K562 (cell line): ENCODE data around the gene SEC22C. TPM values are rescaled to one million over a fixed set of nuclear protein-coding genes. Genes with fewer than 3 reads are reported as not detected.

Experiments used
- ATAC-seq: fragments of 200-7000 bp; cut with Tn5 transposase; 3 replicates; pipeline ENCODE4 v1.9.1; 2020; ENCODE audit warnings: moderate library complexity
- BruUV-seq: library from RNA; stranded (reverse); fragments of 400-500 nt; replicated peaks from 2 replicates; lab custom pipeline; 2021; lab: Mats Ljungman, UMichigan
- CTCF ChIA-PET: fragments of 300-600 bp; formaldehyde crosslinking; extraction: SDS; loops from one replicate; lab custom pipeline; 2021; ENCODE audit warnings: low intra/inter-chr PET ratio; lab: Yijun Ruan, JAX
- POLR2A ChIA-PET: fragments of 300-600, 350-650 bp; sonication (Branson Sonifier 250); formaldehyde crosslinking; extraction: SDS; loops from one replicate; lab custom pipeline; 2021; ENCODE audit warnings: antibody characterized with exemption, inconsistent platforms; lab: Yijun Ruan, JAX
- DNase-seq, 4 experiments: peaks; one replicate each; pipeline versions ENCODE4 v3.0.0 to v3.0.0-alpha.2; 2011 to 2018; ENCODE audit warnings: low spot score in 3 of 4, mixed read lengths in 3 of 4; ENCODE audit errors: extremely low read depth in 1 of 4
- FAIRE-seq: peaks from 2 replicates; lab custom pipeline; 2011; peaks lifted over from hg19 to GRCh38; lab: Jason Lieb, UNC
- H2AFZ ChIP-seq: 2 replicates; pipeline ENCODE4 v1.6.0; 2011; ENCODE audit warnings: low read depth, low read length, control low read depth, inconsistent platforms
- H3K27ac ChIP-seq: fragments of 200-600 bp; 3 replicates; pipeline ENCODE4 v1.8.0; 2011; ENCODE audit warnings: low read depth, mild to moderate bottlenecking, control low read depth, inconsistent platforms, low read length, moderate library complexity, mixed read lengths; ENCODE audit errors: extremely low read depth
- H3K27me3 ChIP-seq, 2 experiments: fragments of 300-600 bp in 1 of 2; 2 replicates in 1 of 2; 3 replicates in 1 of 2; pipeline versions ENCODE4 v1.6.0 to v1.8.0; 2011; ENCODE audit warnings: inconsistent platforms in 2 of 2, low read length in 2 of 2, mild to moderate bottlenecking in 1 of 2, mixed read lengths in 1 of 2, moderate library complexity in 1 of 2; ENCODE audit not compliant: control insufficient read depth in 2 of 2, insufficient read depth in 2 of 2
- H3K36me3 ChIP-seq: fragments of 300-600 bp; 3 replicates; pipeline ENCODE4 v1.8.0; 2011; ENCODE audit warnings: mild to moderate bottlenecking, low read length, inconsistent platforms; ENCODE audit not compliant: control insufficient read depth, insufficient read depth
- H3K4me1 ChIP-seq, 2 experiments: fragments of 200-600 bp in 1 of 2; replicated peaks in 1 of 2; 2 replicates in 1 of 2; 3 replicates in 1 of 2; pipeline versions ENCODE4 v1.5.1 to v1.8.0; 2011; ENCODE audit warnings: inconsistent platforms in 2 of 2, low read length in 2 of 2, mild to moderate bottlenecking in 1 of 2, mixed read lengths in 1 of 2, moderate library complexity in 1 of 2; ENCODE audit not compliant: control insufficient read depth in 2 of 2, insufficient read depth in 2 of 2
- H3K4me2 ChIP-seq: 2 replicates; pipeline ENCODE4 v1.6.1; 2011; ENCODE audit warnings: low read length, control low read depth, inconsistent platforms, mixed read lengths; ENCODE audit not compliant: insufficient read depth
- H3K4me3 ChIP-seq: fragments of 200-600 bp; sonication (generic), shearing (Covaris generic); 2 replicates; pipeline ENCODE4 v1.5.1; 2016; ENCODE audit warnings: control low read depth, inconsistent platforms
- H3K79me2 ChIP-seq: fragments of 200-600 bp; 3 replicates; pipeline ENCODE4 v1.8.0; 2011; ENCODE audit warnings: low read length, inconsistent platforms; ENCODE audit not compliant: control insufficient read depth, insufficient read depth
- H3K9ac ChIP-seq, 2 experiments: 2 replicates each; pipeline versions ENCODE4 v1.6.0 to v1.6.1; 2011; ENCODE audit warnings: low read depth in 2 of 2, low read length in 2 of 2, control low read depth in 1 of 2, inconsistent platforms in 1 of 2, mild to moderate bottlenecking in 1 of 2, mixed read lengths in 1 of 2; ENCODE audit not compliant: insufficient read depth in 1 of 2
- H3K9me1 ChIP-seq: one replicate; pipeline ENCODE4 v1.6.0; 2011; ENCODE audit warnings: inconsistent platforms, mild to moderate bottlenecking, low read length, moderate library complexity; ENCODE audit not compliant: control insufficient read depth, insufficient read depth
- H3K9me3 ChIP-seq: replicated peaks from 2 replicates; pipeline ENCODE4 v1.5.1; 2011; ENCODE audit warnings: low read depth, low read length, inconsistent platforms; ENCODE audit not compliant: control insufficient read depth, insufficient read depth
- H4K20me1 ChIP-seq: replicated peaks from 2 replicates; pipeline ENCODE4 v1.6.1; 2011; ENCODE audit warnings: low read length, inconsistent platforms, mixed read lengths; ENCODE audit not compliant: control insufficient read depth, insufficient read depth
- BCOR ChIP-seq: fragments of 450-650 bp; IDR thresholded peaks from 2 replicates; pipeline ENCODE4 v1.6.1; 2016
- CTBP1 ChIP-seq: fragments of 450-650 bp; IDR thresholded peaks from 2 replicates; pipeline ENCODE4 v1.6.1; 2016; ENCODE audit warnings: borderline replicate concordance
- E2F3 ChIP-seq: fragments of 250-450 bp; sonication (Bioruptor Pico); IDR thresholded peaks from 2 replicates; pipeline ENCODE4 v1.4.0; 2020; ENCODE audit warnings: mild to moderate bottlenecking
- EZH2 ChIP-seq: IDR thresholded peaks from 2 replicates; pipeline ENCODE4 v1.6.1; 2012; ENCODE audit warnings: low read depth, mild to moderate bottlenecking, inconsistent platforms, low read length, borderline replicate concordance
- HCFC1 ChIP-seq: IDR thresholded peaks from 2 replicates; pipeline ENCODE4 v1.6.1; 2012; ENCODE audit warnings: low read depth, low read length, improper control_type of control experiment
- LCOR ChIP-seq: sonication (generic); formaldehyde crosslinking; IDR thresholded peaks from 2 replicates; pipeline ENCODE4 v1.8.0; 2022; ENCODE audit warnings: mild to moderate bottlenecking, missing genetic modification reagents
- NFXL1 ChIP-seq: fragments of 450-650 bp; formaldehyde crosslinking; IDR thresholded peaks from 2 replicates; pipeline ENCODE4 v1.4.0; 2021; ENCODE audit warnings: mild to moderate bottlenecking
- NFYB ChIP-seq: IDR thresholded peaks from 2 replicates; pipeline ENCODE4 v1.6.1; 2011; ENCODE audit warnings: mild to moderate bottlenecking, moderate library complexity; ENCODE audit not compliant: insufficient read length; ENCODE audit errors: extremely low read depth
- PHB ChIP-seq: fragments of 250-450 bp; sonication (Bioruptor Pico); IDR thresholded peaks from 2 replicates; pipeline ENCODE4 v1.5.0; 2021
- PRPF4 ChIP-seq: fragments of 200-400 bp; formaldehyde crosslinking; IDR thresholded peaks from one replicate; pipeline ENCODE4 v1.6.1; 2017; ENCODE audit warnings: low read length, low read depth, mild to moderate bottlenecking; ENCODE audit not compliant: insufficient read depth, poor library complexity, severe bottlenecking
- RAD21 ChIP-seq, 2 experiments: fragments of 250-450 bp in 1 of 2; fragments of 450-650 bp in 1 of 2; sonication (Bioruptor Pico) in 1 of 2; formaldehyde crosslinking in 1 of 2; IDR thresholded peaks in 1 of 2; conservative IDR thresholded peaks in 1 of 2; 2 replicates each; pipeline versions ENCODE4 v1.4.0 to v1.8.0; 2020 to 2022; ENCODE audit warnings: mild to moderate bottlenecking in 2 of 2, moderate library complexity in 1 of 2
- SMARCA4 ChIP-seq: fragments of 450-650 bp; IDR thresholded peaks from 2 replicates; pipeline ENCODE4 v1.6.1; 2016
- SP2 ChIP-seq: IDR thresholded peaks from 2 replicates; pipeline ENCODE4 v1.6.1; 2011; ENCODE audit warnings: mild to moderate bottlenecking, low read depth, low read length, moderate library complexity; ENCODE audit not compliant: poor library complexity, severe bottlenecking; ENCODE audit errors: extremely low read depth
- TEAD1 ChIP-seq, 2 experiments: fragments of 450-650 bp in 1 of 2; sonication (generic) in 1 of 2; formaldehyde crosslinking; IDR thresholded peaks; 2 replicates each; pipeline versions ENCODE4 v1.4.0 to v1.8.0; 2020 to 2022; ENCODE audit warnings: mild to moderate bottlenecking in 2 of 2, missing genetic modification reagents in 1 of 2
- ZFP36 ChIP-seq: fragments of 150-350 bp; IDR thresholded peaks from 2 replicates; pipeline ENCODE4 v1.6.1; 2018; ENCODE audit warnings: low read length, low read depth; ENCODE audit not compliant: partially characterized antibody
- WGBS: fragments of 100-300 bp; shearing (Covaris generic); methylation state at CpG from one replicate; pipeline ENCODE4 v1.1.6; 2016; ENCODE audit warnings: low coverage, mixed read lengths; ENCODE audit not compliant: insufficient coverage; ENCODE audit errors: missing lambda C conversion rate; 5-methylcytosine and 5-hydroxymethylcytosine counted together
- in situ Hi-C: fragments of 300-500 bp; cut with MboI; formaldehyde crosslinking; loops from 4 replicates; pipeline ENCODE4 v1.15.0; 2018; ENCODE audit warnings: inconsistent platforms, mixed read lengths
- intact Hi-C: fragments of 100-400 bp; cut with micrococcal nuclease; formaldehyde crosslinking; loops from 2 replicates; pipeline ENCODE4 v1.14.2; 2022
- polyA plus RNA-seq, 8 experiments: library from polyadenylated mRNA; depleted of rRNA in 4 of 8; stranded (reverse) in 5 of 8; unstranded in 3 of 8; fragments of >200 nt; fragmentation: Nextera tagmentation in 2 of 8; fragmentation: Illumina TruSeq in 1 of 8; extraction: Ambion mirVana in 2 of 8; extraction: Trizol in 1 of 8; gene quantifications; 2 replicates each; pipeline versions ENCODE4 v1.2.1 to v1.2.3, GENCODE V29; 2011 to 2014; ENCODE audit warnings: inconsistent platforms in 1 of 8, missing spikeins in 1 of 8
- total RNA-seq, 7 experiments: library from RNA; depleted of rRNA in 6 of 7; stranded (reverse); fragments of >200 nt in 6 of 7; fragmentation: Illumina TruSeq in 2 of 7; extraction: Trizol in 2 of 7; gene quantifications; 2 replicates each; pipeline versions ENCODE4 v1.2.1 to v1.2.3, GENCODE V29; 2011 to 2021; ENCODE audit warnings: low replicate concordance in 1 of 7
- TF ChIP-seq, protein P1 (sequence below): fragments of 250-450 bp; sonication (Bioruptor Pico); IDR thresholded peaks from 2 replicates; pipeline ENCODE4 v1.4.0; 2020; ENCODE audit warnings: mild to moderate bottlenecking, moderate library complexity
- TF ChIP-seq, protein P2 (sequence below): fragments of 450-650 bp; formaldehyde crosslinking; IDR thresholded peaks from 2 replicates; pipeline ENCODE4 v1.4.0; 2022; ENCODE audit warnings: missing genetic modification characterization

Gene SEC22C
- total and polyA plus RNA-seq, 9 of the 15 experiments (the other 6 are each of a cell fraction or from before 2014, with no cell fraction given), result 35.6 to 68.4 (median 50.7) TPM

DNA sequence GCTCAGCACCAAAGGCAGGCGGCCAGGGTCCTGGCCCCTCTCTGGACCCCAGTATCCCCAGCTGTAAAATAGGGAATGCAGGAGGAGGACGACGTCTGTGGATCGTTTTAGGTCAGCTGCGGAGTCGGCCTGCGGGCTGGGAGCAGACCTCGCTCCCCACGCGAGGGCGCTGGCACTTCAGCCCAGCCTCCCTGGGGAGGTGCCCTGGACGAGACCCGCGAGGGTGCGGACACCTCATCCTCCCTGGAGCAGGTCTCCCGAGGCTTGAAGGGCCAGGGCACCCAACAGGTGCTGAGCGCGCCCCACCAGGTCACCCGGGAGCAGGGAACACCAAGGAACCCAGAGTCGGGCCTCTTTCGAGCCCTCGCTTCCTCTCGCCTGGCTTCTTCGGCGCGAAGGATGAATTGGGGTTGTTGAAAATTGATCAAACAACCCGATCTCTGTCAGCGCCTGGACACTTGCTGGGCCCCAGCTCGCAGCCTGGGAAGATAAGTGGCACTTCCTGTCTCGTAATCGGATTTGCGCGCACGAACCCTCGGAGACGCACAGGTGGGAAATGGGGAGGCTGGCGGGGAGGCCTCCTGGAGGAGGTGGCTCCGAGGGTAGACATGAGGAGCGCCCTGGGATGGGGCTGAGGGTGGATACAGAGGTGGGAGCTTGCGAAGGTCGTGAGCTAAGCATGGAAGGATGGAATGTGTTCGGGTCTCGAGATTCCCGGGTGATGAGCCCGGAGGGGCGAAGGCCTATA is 79.9 kb downstream of the SEC22C start:
- Histone ChIP-seq H3K4me2 (peak overlapping the region; percentile 81), H3K36me3 (no peaks in the 10 kb centered on the region), H3K27ac (no peak overlapping the region), H3K4me1 (peaks cover 4 to 27% of the 10 kb centered on the region in 2 experiments; a peak in 4 of 5 replicates), H3K27me3 (peaks cover 23 to 59% of the 10 kb centered on the region in 2 experiments), H3K9me3 (no peaks in the 10 kb centered on the region), H3K79me2 (no peaks in the 10 kb centered on the region), H2AFZ (peak overlapping the region; percentile 78), H3K9ac (peak overlapping the region in 1 of 2 experiments; percentile 73; a peak in 2 of 4 replicates), H3K9me1 (no peaks in the 10 kb centered on the region), H4K20me1 (peaks cover 30% of the 10 kb centered on the region), H3K4me3 (peak overlapping the region; percentile 54)
- ChIA-PET POLR2A (interaction anchor here (0.5 to 1.4 kb wide), 6 partner anchors 12 to 818 kb away, joined by 3 to 4 read pairs (median 3); no protein-coding TSS in a partner anchor), CTCF (interaction anchor here (0.7 to 2.3 kb wide), 3 partner anchors 34 to 1869 kb away, joined by 3 to 18 read pairs (median 11); no protein-coding TSS in a partner anchor)
- intact Hi-C loops, result loop anchor here (1.0 to 5.0 kb wide), 3 partner anchors 34 to 330 kb away; no protein-coding TSS in a partner anchor
- 9% methylated on average over 46 of the region's 46 CpGs for WGBS
- in situ Hi-C loops, result no loop called here
- peak; percentile 84 for FAIRE-seq
- DNase-seq, result peak; percentile 74 to 82 (median 79)
- BruUV-seq, result no TSS peak
- ATAC-seq, result peak; percentile 84
- TF ChIP-seq NFYB (no peak), ZFP36 (peak; percentile 47), E2F3 (CRISPR knock-in tag) (no peak), PRPF4 (no peak), BCOR (no peak), TEAD1 (CRISPR knock-in tag; IDR thresholded peaks at IDR 0.05) (0 out of 4 replicates have a peak, but pooled peaks of 1 of the 2 experiments have one; percentile 32), EZH2 (no peak), SP2 (no peak), HCFC1 (no peak), RAD21 (CRISPR knock-in tag; conservative IDR thresholded peaks at IDR 0.05 in 1 of 2, IDR thresholded peaks at IDR 0.05 in 1 of 2) (peak; percentile 76 to 86), PHB (CRISPR knock-in tag) (no peak), LCOR (0 out of 2 replicates have a peak, but pooled peaks have one; percentile 26), NFXL1 (CRISPR knock-in tag) (no peak), SMARCA4 (0 out of 2 replicates have a peak, but pooled peaks have one; percentile 14), CTBP1 (peak; percentile 63)
- TF ChIP-seq, protein P1, sequence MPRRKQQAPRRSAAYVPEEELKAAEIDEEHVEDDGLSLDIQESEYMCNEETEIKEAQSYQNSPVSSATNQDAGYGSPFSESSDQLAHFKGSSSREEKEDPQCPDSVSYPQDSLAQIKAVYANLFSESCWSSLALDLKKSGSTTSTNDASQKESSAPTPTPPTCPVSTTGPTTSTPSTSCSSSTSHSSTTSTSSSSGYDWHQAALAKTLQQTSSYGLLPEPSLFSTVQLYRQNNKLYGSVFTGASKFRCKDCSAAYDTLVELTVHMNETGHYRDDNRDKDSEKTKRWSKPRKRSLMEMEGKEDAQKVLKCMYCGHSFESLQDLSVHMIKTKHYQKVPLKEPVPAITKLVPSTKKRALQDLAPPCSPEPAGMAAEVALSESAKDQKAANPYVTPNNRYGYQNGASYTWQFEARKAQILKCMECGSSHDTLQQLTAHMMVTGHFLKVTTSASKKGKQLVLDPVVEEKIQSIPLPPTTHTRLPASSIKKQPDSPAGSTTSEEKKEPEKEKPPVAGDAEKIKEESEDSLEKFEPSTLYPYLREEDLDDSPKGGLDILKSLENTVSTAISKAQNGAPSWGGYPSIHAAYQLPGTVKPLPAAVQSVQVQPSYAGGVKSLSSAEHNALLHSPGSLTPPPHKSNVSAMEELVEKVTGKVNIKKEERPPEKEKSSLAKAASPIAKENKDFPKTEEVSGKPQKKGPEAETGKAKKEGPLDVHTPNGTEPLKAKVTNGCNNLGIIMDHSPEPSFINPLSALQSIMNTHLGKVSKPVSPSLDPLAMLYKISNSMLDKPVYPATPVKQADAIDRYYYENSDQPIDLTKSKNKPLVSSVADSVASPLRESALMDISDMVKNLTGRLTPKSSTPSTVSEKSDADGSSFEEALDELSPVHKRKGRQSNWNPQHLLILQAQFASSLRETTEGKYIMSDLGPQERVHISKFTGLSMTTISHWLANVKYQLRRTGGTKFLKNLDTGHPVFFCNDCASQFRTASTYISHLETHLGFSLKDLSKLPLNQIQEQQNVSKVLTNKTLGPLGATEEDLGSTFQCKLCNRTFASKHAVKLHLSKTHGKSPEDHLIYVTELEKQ (CRISPR knock-in tag), result no peak
- TF ChIP-seq, protein P2, sequence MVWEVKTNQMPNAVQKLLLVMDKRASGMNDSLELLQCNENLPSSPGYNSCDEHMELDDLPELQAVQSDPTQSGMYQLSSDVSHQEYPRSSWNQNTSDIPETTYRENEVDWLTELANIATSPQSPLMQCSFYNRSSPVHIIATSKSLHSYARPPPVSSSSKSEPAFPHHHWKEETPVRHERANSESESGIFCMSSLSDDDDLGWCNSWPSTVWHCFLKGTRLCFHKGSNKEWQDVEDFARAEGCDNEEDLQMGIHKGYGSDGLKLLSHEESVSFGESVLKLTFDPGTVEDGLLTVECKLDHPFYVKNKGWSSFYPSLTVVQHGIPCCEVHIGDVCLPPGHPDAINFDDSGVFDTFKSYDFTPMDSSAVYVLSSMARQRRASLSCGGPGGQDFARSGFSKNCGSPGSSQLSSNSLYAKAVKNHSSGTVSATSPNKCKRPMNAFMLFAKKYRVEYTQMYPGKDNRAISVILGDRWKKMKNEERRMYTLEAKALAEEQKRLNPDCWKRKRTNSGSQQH (CRISPR knock-in tag), result no peak
